ENCODE data around the gene OAS2.

The OAS2 gene

DNA sequence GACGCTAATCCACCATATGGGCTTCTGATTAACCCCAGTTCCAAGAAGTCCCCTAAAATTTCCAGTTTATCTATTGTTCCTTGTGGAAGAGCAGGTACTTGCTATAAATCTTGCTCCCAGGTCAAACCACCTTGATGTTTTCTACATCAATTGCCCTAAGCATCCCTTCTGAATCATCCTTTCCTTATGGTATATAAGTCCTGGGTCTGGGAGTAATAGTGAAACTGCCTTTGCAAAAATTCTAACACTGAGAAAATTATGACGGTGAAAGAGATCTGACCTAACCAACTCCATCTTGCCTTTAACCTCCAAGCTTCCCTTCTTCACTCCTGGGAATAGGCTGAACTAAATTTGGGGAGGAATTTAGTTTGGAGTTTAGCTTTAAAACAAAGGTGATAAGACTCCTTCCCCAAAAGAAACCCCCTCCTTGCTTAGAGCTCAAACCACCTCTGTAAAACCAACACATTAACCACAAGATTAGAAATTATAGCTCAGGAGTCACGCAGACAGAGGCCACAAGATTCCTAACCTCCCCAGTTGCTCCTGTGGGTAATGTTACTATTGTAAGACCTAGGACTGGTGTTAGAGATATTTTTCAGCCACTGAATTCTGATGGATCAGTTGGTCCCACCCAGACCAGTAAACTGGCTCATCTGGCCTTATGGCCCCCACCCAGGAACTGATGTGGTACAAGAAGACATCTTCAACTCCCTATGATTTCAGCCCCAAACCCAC, 44.4 kb downstream of the OAS2 start:
- DNase-seq, result no peak

- no peak for DNase-seq
Measured at GRCh38 chr12:113027726-113028125, 49.4 kb downstream of the OAS2 start.

GRCh38 chr12:113030875-113031525, 52.7 kb downstream of the OAS2 start:
- peak; percentile 46 for DNase-seq

DNA sequence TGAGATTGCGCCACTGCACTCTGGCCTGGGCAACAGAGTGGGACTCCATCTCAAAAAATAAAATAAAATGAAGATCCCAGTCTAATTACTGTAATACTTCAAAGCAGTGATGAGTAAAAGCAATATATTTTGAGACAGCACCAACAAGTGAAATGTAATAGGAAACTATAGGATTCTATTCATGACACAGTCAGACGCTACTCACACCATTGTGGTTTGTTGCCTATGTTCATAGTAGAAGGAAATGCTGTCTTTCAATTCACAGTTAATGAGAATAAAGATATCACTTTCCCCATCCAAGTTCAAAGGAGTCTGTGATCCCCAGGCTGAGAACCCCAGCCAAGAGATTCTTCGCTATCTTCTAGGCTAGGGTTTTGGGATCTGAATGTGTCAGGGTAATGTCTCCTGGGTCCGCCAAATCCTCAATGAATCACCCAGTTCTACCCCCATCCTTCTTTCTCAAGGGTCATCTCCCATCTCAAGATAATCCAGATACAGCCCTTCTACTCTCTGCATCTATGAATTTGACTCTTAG, 61.7 kb downstream of the OAS2 start:
- DNase-seq, result no peak

GRCh38 chr12:113040722-113041171, 62.4 kb downstream of the OAS2 start:
- DNase-seq, result no peak

DNA sequence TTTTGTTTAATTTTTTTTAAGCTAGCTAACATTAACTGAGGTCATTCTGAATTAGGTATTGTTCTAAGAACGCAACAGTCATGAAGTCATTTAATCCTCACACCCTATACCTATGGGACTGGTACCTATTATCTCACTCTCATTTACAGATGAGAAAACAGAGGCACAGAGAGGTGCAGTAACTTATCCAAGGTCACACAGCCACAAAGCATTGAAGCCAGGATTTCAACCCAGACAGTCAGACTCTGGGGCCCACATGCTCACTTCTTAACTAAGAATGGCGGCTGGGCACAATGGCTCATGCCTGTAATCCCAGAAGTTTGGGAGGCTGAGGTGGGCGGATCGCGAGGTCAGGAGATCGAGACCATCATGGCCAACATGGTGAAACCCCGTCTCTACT, 63.2 kb downstream of the OAS2 start:
- no peak for DNase-seq

DNA sequence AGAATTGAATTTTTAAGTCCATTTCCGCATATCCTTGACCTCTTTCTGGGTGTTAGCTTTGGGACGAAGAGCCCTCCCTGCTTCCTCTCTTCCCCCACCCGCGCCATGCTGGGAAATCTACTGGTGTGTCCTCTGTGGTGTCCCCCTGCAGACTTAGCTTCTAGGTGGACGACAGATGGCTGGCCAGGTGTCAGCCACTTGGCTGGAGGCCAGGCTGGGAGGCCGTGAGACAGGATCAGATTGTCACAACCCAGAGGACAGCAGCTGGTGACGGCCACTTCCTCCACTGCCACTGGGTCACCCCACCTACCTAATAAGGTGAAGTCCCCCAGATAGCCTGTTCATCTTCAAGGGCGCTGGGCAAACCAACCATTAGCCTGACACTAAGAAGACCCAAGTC, 64.9 kb downstream of the OAS2 start:
- no peak for DNase-seq

- no peak for DNase-seq
Measured at GRCh38 chr12:113044516-113044915, 66.2 kb downstream of the OAS2 start.

- peak; percentile 67 for DNase-seq
Measured at GRCh38 chr12:113048716-113049127, 70.4 kb downstream of the OAS2 start.

GRCh38 chr12:113049976-113050742, 71.8 kb downstream of the OAS2 start:
- peak; percentile 9 for DNase-seq

- DNase-seq, result no peak
Measured at GRCh38 chr12:113050795-113051194, 72.5 kb downstream of the OAS2 start.

DNA sequence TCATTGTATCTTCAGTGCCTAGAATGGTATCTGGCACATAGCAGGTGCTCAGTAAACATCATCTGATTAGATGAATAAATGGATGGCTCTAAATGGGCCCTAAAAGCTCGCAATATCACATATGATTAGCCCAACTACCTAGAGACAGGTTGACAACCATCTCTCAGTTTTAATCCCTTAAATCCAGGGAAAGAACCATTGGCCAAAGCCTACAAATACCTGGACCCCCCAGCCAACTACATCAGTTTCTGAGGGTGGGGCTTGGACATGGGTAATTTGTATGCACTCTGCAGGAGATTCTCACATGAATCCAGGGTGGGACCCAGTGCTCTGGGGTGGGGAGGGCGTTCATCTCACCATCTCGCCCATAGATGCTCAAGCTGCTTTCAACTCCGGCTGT, 73.4 kb downstream of the OAS2 start:
- no peak for DNase-seq

DNA sequence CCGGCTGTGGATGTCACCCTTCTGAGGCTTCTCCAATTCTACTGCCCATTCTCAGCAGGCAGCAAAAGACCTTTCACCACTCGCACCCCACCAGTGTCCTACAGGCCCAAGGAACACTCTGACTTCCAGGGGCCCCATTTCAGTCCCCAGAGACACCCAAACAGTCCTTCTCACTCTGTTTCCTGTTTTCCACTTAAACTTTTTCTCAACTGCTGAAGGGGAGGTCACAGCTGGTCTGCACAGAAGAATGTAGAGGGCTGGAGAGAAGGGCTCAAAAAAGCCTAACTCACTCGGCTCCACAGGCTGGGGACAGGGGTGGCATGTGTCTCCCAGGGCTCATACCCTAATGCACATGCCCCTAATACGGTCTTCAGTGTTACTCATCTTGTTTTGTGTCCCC, 74.0 kb downstream of the OAS2 start:
- DNase-seq, result no peak

- no peak for DNase-seq
Measured at GRCh38 chr12:113054948-113055486, 76.7 kb downstream of the OAS2 start.

DNA sequence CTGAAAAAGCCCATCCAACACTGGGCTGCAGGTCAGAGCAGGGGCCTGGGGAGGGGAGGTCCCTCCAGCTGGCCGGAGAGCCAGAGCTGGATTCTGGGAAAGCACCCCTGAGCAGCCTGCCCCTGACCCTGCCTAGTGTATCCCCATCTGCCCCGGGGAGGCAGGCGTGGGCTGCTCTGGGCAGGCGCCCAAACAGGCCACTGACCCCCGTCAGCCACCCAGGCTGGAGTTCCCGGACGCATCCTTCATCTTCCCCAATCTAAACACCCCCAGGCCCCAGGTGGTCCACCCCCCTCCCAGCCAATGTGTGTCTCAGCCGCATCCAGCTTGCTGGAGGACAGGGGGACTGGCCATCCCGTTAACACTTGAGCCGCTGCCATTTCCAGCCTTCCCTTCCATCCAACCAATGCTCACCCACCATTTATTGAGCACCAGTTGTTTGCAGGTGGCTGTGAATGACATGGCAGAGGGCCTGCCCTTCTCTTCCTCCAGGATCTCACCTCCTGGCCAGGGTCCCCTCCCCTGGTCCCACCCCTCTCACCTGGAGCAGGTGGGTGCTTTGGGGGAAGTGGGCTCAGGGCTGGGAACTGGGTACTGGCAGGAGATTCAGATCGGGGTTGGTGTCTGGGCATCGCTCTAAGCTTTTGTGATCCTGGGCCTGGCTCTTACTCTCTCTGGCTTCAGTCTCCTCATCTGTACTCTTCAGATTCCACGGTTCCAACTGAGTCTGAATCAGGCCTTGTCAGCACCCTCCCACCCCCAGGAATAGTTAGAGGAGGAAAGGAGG, 77.5 kb downstream of the OAS2 start:
- no peak for DNase-seq

GRCh38 chr12:113056381-113056630, 78.0 kb downstream of the OAS2 start:
- no peak for DNase-seq

DNA sequence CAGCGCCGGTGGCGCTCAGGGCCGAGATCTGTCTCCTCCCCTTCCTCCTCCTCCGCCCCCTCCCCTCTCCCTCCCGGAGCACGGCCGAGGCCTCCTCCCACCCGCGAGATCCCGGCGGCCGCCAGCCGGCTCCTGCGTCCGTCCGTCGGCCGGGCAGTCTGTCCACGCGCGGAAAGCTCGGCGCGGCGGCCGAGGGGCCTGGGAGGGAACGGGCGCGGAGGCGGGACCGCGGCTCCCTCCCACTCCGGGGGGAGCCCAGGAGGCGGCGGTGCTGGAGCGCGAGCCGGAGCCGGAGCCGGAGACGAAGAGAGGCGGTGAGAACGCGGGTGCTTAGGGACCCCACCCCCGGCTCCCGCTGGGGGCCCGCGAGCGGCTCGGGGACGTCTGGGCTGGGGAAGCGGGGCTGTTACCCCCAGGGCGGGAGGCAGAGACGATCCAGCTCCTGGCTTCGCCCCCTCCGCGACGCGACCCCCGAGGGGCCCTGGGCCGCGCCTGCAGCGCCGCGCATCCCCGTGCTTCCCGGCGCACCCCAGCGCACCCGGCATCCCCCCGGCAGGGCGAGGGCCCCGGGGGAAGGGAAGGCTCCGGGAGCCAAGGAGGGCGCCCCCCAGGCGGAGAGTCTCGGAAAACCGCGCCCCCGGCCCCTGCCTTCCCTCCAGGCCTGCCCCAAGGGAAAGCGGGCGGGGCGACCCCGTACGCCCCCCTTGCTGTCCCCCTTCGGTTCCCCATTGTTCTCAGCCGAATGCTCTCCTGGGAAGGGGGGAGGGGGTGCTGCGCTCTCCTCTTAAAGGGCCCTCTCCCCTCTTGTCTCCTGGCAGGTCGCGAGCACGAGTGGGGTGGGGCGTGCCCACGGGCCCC, 78.5 kb downstream of the OAS2 start, which contains the start of gene DTX1:
Gene DTX1 (plus strand): TSS at position 100 of the 858 bp plus-strand sequence. CDS start 1,463 bp downstream, outside the sequence.
- no peak for DNase-seq

DNA sequence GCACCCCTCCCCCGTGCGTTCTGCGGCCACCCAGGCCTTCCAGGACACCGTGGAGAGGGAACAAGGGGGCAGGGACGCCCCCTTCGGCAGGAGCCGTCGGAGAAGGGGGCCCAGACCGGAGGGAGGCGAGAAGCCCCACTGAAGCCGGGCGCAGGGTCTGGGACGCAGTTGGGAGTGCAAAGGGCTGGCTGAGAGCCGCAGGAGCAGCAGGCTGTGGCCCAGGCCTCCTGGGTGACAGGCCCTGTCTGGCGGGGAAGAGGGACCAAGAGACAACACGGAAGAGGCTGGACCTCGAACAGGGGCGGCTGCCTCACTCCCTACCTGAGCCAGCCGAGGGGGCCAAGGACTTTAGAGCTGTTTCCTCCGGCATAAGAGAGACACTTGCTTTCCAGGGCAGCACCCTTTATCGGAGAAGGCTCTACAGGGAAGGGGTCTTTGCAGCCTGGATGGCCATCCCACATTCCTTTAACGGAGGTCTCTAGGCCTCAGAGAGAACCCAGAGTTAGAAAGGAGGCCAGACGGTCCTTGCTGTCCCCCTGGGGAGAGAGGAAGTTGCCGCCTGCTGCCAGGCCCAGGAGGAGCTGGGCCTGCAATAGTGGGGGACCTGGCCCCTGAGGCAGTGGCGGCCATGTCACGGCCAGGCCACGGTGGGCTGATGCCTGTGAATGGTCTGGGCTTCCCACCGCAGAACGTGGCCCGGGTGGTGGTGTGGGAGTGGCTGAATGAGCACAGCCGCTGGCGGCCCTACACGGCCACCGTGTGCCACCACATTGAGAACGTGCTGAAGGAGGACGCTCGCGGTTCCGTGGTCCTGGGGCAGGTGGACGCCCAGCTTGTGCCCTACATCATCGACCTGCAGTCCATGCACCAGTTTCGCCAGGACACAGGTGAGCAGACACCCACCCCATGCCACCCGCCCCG, 79.5 kb downstream of the OAS2 start:
- no peak for DNase-seq

GRCh38 chr12:113058553-113058952, 80.2 kb downstream of the OAS2 start:
- DNase-seq, result no peak

DNA sequence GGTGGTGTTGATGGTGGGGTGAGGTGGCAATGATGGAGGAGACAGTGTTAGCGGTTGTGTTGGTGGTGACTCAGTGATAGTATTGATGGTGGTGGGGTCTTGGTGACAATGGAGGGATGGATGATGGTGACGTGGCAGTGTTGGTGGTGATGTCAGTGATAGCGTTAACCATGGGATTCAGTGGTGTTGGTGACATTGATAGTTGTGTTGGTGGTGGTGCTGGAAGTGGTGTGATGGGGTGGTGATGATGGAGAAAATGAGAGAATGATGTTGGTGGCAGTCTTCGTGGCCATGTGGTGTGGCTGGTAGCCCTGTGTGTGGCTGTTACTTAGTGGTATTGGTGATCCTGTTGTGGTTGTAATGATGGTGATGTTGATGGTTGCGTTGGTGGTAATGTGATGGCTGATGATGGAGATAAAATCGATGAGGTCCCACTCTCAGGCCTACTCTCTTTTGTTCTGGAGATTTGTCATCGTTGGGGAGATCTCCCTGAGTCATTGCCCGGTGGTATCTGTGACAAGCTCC, 80.8 kb downstream of the OAS2 start:
- DNase-seq, result no peak

Data from hematopoietic multipotent progenitor cell treated with erythropoietin and hydrocortisone succinate and interleukin-3 and kit ligand, for 8 days (in vitro differentiated cells).